ENCODE results near the gene RALGAPA1. TPM values are rescaled to one million over a fixed set of nuclear protein-coding genes. Genes with fewer than 3 reads are reported as not detected.
A peak's percentile ranks its signal among the peaks of the same experiment; 100 is the strongest.
"Not testable (repeated sequence)": the region's sequence is repeated elsewhere in the genome, so short reads cannot be mapped to it uniquely, and the experiment has no call there.

The RALGAPA1 gene
- 10 to 100 TPM; 21.1 to 36.1 (median 28.8) TPM for polyA plus RNA-seq (ENCODE audit: insufficient read length in 10 of 10)
- long read RNA-seq, donor 1, result 0 reads
- long read RNA-seq, donor 2, result 0 reads
- long read RNA-seq, donor 3, result 0 reads
- long read RNA-seq, donor 4, result 0 reads
- long read RNA-seq, donor 5, result 0 reads
- long read RNA-seq, donor 6, result 0 reads
- long read RNA-seq, donor 7, partial matches to known transcripts, result 0 of 1 reads
- long read RNA-seq, donor 7, other reads (novel, unspliced or antisense), result 0 of 1 reads
- long read RNA-seq, donor 8, result 0 reads
- long read RNA-seq, donor 9, result 0 reads

DNA sequence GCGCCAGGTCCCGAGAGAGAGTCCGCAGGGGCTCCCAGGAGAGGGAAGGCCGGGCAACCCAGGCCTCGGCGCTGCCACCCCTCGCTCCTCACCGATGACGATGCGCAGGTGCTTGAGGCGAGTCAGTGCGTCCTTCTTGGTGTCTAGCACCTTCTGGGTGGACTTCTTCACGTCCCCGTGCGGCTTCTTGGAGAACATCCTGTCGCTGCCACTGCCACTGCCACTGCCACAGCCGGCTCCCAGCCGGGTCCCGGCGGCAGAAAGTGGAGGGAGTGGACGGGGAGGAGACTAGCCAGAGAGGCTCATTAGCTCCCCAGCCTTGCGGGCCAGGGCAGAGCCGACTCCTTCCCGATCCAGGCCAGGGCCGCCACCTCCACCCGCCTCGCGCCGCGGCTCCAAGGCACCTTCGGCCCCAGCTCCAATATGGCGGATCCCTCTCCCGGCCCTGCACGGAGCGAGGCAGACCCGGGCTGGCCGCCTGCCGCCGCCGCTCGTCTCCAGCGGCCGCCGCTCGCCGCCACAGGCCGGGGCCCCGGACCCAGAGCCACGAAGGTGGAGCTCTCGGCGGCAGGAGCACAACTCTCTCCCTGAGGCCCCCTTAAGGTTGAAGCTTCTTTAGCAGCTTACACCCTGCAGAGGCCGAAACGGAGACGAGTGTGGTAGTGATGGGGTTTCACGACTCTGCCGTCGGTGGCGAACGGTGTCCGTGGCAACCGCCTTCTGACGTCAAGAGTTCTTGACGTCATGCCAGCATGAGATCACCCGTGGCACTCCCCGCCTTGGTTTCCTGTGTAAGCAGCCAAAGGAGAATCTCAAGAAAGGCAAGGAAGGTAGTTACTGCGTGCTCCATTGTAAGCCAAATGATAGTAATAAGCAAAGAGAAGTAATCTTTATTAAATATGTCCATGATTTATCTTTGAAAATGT is at the start of gene RALGAPA1:
Gene RALGAPA1, minus strand, starts transcription at position 658 of the 926 bp plus-strand sequence. Its CDS starts 460 bp downstream, at position 198.
- peak; percentile 97 to 98 (median 98) for DNase-seq

DNA sequence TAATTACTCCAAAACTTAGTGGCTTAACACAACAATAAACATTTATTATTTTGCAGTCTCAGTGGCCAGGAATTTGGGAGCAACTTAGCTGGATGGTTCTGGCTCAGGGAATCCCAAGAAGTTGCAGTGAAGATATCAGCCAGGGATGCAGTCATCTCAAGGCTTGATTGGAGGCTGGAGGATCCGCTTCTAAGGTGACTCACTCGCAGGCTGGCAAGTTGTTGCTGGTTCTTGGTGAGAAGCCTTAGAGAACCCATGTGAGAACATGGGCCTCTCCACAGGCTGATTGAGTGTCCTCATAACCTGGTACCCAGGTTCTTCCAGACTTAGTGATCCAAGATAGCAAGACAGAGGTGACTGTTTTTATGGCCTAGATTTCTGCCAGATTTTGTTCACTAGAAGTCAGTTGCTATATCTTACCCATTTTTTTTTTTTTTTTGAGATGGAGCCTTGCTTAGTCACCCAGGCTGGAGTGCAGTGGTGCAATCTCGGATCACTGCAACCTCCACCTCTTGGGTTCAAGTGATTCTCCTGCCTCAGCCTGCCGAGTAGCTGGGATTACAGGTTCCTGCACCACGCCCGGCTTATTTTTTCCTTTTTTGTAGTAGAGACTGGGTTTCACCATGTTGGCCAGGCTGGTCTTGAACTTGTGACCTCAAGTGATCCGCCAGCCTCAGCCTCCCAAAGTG is 49.6 kb upstream of the RALGAPA1 start:
- no peak for DNase-seq

DNA sequence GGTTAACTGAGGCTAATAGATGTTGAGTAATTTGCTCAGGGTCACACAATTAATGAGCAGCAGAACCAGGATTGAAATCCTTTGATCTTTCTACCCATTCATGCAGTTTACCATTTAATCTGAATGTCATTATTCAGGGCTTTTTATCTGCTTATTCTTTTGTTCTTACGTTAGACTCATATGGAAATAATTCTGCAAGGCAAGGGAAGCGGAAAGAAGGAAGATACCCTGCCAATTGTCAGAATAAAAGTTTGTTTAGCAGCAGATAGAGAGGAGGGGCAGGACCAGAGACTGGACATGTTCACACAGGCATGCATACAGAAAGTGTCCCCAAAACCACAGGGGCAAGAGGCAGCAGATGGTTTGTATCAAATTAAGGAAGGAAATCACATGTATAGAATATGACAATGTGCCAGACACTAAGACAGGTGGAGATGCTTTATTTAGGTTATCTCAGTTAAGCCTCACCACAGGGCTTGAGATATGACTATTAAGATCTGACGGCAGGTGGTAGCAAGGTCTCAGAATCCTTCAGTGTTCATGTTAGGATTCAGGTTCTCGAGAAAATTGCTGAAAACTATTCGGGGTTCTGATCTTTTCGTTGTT is 46.9 kb upstream of the RALGAPA1 start:
- DNase-seq, result peak in 2 of 3 donors; percentile 19 to 40

DNA sequence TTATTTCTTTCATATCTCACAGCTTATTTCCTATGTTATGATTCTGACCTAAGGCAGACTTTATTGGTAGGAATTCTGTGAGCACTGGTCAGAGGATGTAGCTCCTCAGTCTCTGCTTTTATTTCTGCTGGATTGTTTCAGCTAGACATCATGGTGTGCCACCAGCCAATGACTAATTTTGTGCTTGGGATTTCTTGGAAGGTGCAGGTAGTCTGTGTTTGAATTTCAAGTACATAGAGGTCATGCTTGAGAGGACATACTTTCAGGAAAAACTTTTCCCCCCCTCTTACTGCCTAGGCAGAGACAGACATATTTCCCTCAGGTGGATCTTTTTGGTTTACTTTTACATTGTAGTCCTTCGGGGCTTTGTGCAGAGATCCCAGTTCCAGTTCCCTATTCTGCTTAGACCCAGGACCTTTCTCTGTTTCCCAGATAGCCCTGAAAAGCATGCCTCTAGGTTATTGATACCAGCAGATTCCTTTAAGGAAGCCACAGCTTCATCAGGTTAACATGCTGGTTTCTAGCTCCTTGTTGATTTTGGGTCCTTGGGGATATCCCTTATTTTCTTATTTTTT is 45.7 kb upstream of the RALGAPA1 start:
- DNase-seq, result no peak

- DNase-seq, result no peak
Measured at GRCh38 chr14:35853225-35853624, 44.1 kb upstream of the RALGAPA1 start.

- no peak for DNase-seq
Measured at GRCh38 chr14:35851823-35852222, 42.7 kb upstream of the RALGAPA1 start.

- no peak for DNase-seq
Measured at GRCh38 chr14:35849122-35849521, 40.0 kb upstream of the RALGAPA1 start.

DNA sequence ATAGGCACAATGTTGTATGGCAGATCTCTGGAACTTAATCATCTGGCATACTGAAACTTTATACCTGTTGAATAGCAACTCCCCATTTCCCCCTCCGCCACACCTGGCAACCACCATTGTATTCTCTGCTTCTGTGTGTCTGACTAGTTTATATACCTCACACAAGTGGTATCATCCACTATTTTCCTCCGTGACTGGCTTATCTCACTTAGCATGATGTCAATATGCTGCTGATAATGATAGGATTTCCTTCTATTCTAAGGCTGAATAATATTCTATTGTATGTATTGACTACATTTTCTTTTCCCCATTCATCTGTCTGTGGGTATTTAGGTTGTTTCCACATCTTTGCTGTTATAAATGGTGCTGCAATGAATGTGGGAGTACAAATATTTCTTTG is 38.5 kb upstream of the RALGAPA1 start:
- DNase-seq, result no peak

DNA sequence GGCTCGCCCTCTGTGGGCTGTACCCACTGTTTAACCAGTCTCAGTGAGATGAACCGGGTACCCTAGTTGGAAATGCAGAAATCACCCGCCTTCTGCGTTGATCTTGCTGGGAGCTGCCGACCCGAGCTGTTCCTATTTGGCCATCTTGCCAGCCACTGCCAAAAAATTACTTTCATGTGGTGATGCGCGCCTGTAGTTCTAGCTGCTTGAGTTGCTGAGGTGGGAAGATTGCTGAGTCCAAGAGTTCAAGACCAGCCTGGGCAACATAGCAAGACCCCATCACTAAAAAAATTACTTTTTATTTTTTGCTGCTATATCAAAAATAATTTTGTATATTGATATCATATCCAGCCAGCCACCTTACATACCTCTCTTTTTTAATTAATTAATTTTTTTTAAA is 35.4 kb upstream of the RALGAPA1 start:
- DNase-seq, result no peak

DNA sequence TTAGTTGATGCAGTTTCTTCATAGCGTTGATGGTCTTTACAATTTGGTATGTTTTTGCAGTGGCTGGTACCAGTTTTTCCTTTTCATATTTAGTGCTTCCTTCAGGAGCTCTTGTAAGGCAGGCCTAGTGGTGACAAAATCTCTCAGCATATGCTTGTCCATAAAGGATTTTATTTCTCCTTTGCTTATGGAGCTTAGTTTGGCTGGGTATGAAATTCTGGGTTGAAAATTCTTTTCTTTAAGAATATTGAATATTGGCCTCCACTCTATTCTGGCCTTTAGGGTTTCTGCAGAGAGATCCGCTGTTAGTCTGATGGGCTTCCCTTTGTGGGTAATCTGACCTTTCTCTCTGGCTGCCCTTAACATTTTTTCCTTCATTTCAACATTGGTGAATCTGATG is 33.1 kb upstream of the RALGAPA1 start:
- not testable (repeated sequence) for DNase-seq

GRCh38 chr14:35841704-35842103 is 32.6 kb upstream of the RALGAPA1 start:
- DNase-seq, result not testable (repeated sequence)

DNA sequence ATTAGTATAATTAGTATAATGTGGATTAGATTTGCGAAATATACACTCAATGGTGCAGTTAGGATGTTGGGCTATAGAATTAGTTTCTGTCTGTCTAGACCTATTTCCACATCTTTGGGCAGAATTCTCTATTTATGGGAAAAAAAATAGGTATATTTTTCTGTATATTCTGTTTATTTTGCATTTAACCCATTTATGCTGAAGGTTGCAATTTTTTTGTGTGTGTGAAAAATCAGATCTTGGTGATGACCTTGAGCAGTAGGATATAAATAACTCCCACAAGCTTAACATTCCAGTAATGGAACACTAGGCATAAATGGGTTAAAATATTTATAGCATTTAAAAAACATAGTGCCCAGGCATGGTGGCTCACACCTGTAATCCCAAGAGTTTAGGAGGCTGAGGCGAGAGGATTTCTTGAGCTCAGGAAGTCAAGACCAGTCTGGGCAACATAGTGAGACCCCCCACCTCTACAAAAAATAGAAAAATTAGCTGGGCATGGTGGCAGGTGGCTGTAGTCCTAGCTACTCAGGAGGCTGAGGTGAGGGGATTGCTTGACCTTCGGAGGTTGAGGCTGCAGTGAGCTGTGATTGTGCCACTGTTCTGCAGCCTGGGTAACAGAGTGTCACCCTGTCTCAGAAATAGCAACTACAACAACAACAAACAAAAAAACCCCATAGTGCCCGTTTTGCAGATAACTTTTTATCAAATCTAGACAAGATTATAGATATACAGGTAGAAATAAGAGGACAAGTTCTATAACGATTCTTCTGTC is 26.3 kb upstream of the RALGAPA1 start:
- DNase-seq, result no peak

- no peak for DNase-seq
Measured at GRCh38 chr14:35829449-35829848, 20.4 kb upstream of the RALGAPA1 start.

DNA sequence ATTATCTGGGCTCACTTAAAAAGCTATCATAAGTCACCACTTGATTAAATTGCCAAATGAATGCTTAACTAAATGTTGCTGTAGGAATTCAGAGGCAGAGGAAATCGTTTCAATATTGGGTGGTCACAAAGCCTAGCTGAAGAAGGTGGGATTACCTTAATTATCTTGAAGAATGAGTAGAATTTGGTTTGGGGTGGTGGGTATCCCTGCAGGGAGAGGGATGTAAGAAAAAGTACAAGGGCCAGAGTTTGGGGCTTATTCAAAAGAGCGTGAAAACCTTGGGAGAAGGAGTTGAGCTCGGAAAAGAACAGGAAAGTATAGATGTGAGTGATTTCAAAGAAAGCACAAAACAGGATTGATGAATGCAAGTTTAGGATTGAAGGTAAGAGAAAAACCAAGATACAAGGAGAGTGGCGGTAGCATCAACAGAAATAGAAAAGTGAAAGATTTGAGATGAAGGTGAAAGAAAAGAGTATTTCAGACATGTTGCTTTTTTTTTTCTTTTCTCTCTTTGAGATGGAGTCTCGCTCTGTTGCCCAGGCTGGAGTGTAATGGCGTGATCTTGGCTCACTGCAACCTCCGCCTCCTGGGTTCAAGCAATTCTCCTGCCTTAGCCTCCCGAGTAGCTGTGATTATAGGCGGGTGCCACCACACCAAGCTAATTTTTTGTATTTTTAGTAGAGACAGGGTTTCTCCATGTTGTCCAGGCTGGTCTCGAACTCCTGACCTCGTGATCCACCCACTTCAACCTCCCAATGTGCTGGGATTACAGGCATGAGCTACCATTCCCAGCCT is 18.8 kb upstream of the RALGAPA1 start:
- no peak for DNase-seq

DNA sequence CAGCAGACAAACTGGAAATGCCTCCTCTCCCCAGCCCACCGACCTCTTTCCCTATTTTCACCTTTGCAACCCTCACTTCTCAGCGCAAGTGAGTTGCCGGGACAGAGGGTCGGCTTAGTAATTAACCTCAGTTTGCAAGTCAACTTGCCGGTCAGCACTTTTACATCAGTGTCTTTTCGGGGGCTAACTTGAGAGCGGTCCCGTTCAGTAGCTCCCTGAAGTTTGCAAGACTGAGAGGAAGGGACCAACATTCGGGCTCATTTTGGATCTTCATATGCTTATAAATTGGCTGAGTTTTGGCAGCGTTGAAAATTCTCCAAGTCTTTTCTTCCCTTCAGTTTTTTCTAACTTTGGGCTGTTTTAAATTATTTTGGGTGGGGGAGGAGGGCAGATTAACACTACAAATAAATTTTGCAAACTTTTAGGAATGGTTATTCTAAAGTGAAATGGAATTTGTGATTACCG is 17.9 kb upstream of the RALGAPA1 start:
- no peak for DNase-seq

DNA sequence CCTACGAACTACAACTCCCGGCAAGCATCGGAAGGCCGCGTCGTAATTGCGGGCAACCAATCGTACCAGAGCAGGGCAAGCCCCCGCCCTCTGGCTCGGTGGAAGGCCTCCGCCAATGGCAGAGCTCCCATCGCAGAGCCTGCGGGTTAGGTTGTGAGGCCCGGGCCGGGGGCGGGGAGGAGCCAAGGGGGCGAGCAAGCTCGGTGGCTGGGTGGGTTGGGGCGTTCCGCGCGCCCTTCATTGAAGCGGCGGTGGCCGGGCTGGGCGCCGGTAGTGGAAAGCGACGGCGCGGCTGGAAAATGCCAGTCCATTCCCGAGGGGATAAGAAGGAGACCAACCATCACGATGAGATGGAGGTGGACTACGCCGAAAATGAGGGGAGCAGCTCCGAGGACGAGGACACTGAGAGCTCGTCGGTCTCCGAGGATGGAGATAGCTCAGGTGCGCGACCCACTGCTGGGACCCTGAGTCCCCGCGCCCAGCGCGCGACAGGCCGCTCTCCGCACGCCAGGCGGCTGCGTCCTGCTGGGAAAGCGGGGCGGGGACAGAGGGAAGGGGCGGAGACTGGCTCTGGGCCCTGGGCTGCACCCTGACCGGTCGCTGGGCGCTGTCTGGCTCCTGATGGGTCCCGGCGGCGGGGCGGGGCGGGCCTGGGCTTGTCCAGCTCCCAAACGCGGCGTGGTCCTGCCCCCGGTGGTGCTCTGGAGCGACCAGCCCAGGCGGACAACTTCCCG is 17.3 kb upstream of the RALGAPA1 start, which contains the start of gene BRMS1L:
Gene BRMS1L, plus strand, starts transcription at position 121 of the 734 bp plus-strand sequence. Its CDS starts 179 bp downstream, at position 300.
- DNase-seq, result peak; percentile 98 to 99 (median 99)

DNA sequence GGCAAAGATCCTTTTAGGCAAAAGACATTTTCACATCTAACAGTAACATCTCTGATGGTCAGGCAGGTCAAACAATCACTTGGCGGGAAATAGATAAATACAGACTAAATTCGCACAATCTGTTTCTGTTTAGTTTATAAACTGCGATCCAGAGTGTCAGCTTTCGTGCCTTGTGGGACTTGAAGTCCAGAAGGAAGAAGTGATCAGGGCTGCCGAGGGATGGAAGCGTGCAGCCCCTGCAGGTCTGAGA is 16.8 kb upstream of the RALGAPA1 start:
- DNase-seq, result no peak

DNA sequence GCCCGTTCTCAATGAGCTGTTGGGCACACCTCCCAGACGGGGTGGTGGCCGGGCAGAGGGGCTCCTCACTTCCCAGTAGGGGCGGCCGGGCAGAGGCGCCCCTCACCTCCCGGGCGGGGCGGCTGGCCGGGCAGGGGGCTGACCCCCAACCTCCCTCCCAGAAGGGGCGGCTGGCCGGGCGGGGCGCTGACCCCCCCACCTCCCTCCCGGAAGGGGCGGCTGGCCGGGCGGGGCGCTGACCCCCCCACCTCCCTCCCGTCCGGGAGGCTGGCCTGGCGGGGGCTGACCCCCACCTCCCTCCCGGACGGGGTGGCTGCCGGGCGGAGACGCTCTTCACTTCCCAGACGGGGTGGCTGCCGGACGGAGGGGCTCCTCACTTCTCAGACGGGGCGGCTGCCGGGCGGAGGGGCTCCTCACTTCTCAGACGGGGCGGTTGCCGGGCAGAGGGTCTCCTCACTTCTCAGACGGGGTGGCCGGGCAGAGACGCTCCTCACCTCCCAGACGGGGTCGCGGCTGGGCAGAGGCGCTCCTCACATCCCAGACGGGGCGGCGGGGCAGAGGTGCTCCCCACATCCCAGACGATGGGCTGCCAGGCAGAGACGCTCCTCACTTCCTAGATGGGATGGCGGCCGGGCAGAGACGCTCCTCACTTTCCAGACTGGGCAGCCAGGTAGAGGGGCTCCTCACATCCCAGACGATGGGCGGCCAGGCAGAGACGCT is 15.5 kb upstream of the RALGAPA1 start:
- DNase-seq, result not testable (repeated sequence)

Measured in muscle of back (tissue), 13 donors.